Measurements from ENCODE around the gene LAMB4. TPM values are rescaled to one million over a fixed set of nuclear protein-coding genes. Genes with fewer than 3 reads are reported as not detected.

The LAMB4 gene
- polyA plus RNA-seq, 2 donors, result 3.5 to 4.9 TPM

DNA sequence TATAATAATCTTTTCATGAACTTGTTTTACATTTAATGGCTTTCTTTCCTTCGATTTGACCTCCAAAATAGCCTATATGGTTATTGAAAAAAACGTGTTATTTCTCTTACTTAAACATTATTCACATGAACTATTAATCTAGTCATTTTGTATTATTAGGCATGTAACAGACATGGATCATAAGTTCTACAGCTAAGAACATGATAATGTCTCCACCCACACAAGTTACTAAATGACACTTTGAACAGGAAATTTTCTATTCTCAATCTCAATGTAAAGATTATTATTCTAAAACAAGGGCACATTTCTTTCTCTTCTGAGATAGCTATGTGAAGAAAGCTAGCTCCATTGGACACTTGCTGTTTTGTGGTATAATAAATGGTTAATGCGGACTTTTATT, 10.0 kb downstream of the LAMB4 start:
- Histone ChIP-seq H3K4me3 (ENCODE audit: low read depth in 1 of 2, low read length in 2 of 2) (no peak overlapping the region), H3K27me3 (ENCODE audit: control insufficient read depth in 1 of 2, insufficient read depth in 2 of 2, low read length in 2 of 2) (no peaks in the 10 kb centered on the region), H3K36me3 (ENCODE audit: control insufficient read depth in 2 of 2, insufficient read depth in 2 of 2, low read length in 1 of 2) (no peaks in the 10 kb centered on the region), H3K27ac (ENCODE audit: low read depth in 2 of 2, low read length in 1 of 2) (no peak overlapping the region), H3K4me1 (ENCODE audit: control insufficient read depth in 2 of 2, insufficient read depth in 2 of 2, low read length in 1 of 2) (no peaks in the 10 kb centered on the region), H3K9me3 (ENCODE audit: control insufficient read depth in 2 of 2, insufficient read depth in 1 of 2, low read depth in 1 of 2, low read length in 1 of 2) (no peaks in the 10 kb centered on the region)
- WGBS, 2 donors, result 58 to 65% methylated on average over 3 of the region's 3 CpGs

DNA sequence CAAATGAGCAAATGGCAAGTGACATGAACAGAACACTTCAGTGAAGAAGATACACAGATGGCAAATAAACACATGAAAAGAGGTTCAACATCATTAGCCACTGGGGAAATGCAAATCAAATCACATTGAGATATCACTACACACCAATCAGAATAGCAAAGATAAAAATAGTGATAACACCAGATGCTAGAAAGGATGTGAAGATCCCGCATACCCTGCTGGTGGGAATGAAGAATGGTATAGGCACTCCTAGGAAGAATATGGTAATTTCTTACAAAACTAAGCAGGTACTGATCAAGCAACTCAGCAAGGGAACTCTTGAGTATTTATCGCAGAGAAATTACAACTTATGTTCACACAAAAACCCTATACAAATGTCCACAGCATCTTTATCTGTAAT, 11.2 kb downstream of the LAMB4 start:
- H3K36me3 ChIP-seq (ENCODE audit: control insufficient read depth in 2 of 2, insufficient read depth in 2 of 2, low read length in 1 of 2), result no peaks in the 10 kb centered on the region
- no peak overlapping the region for H3K4me3 ChIP-seq (ENCODE audit: low read depth in 1 of 2, low read length in 2 of 2)
- WGBS, 2 donors, result 97 to 98% methylated on average over 2 of the region's 2 CpGs
- H3K27ac ChIP-seq (ENCODE audit: low read depth in 2 of 2, low read length in 1 of 2), result no peak overlapping the region
- H3K9me3 ChIP-seq (ENCODE audit: control insufficient read depth in 2 of 2, insufficient read depth in 1 of 2, low read depth in 1 of 2, low read length in 1 of 2), result no peaks in the 10 kb centered on the region
- no peaks in the 10 kb centered on the region for H3K27me3 ChIP-seq (ENCODE audit: control insufficient read depth in 1 of 2, insufficient read depth in 2 of 2, low read length in 2 of 2)
- H3K4me1 ChIP-seq (ENCODE audit: control insufficient read depth in 2 of 2, insufficient read depth in 2 of 2, low read length in 1 of 2), result no peaks in the 10 kb centered on the region

DNA sequence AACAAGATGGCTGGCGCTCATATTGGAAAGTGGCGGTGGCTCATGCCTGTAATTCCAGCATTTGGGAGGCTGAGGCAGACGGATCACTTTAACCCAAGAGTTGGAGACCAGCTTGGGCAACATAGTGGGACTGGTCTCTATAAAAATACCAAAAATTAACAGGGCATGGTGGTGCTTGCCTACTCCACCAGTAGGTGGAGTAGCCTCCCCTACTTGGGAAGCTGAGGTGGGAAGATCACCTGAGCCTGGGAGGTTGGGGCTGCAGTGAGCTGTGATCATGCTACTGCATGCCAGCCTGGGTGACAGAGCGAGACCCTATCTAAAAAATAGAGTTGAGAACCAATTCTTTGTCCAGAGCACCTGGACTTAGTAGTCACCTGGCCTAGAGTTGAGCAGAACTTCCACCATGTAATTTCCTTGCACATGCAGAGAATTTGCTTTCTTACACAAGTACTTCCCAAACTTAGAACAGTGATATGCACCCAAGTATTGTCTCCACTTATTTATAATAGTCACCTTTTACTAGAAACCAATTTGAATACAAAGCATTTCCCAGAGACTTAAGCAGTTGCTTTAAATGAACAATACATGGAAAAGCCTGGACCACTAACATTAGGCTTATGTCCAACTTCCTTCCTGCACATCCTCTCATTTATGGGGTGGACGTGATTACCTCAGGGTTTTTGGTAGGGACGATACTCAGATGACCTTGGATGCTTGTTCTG, 15.9 kb downstream of the LAMB4 start:
- Histone ChIP-seq H3K9me3 (ENCODE audit: control insufficient read depth in 2 of 2, insufficient read depth in 1 of 2, low read depth in 1 of 2, low read length in 1 of 2) (no peaks in the 10 kb centered on the region), H3K4me3 (ENCODE audit: low read depth in 1 of 2, low read length in 2 of 2) (no peak overlapping the region), H3K4me1 (ENCODE audit: control insufficient read depth in 2 of 2, insufficient read depth in 2 of 2, low read length in 1 of 2) (no peaks in the 10 kb centered on the region), H3K27me3 (ENCODE audit: control insufficient read depth in 1 of 2, insufficient read depth in 2 of 2, low read length in 2 of 2) (no peaks in the 10 kb centered on the region), H3K27ac (ENCODE audit: low read depth in 2 of 2, low read length in 1 of 2) (no peak overlapping the region), H3K36me3 (ENCODE audit: control insufficient read depth in 2 of 2, insufficient read depth in 2 of 2, low read length in 1 of 2) (no peaks in the 10 kb centered on the region)
- WGBS, 2 donors, result 73 to 74% methylated on average over 6 of the region's 6 CpGs

DNA sequence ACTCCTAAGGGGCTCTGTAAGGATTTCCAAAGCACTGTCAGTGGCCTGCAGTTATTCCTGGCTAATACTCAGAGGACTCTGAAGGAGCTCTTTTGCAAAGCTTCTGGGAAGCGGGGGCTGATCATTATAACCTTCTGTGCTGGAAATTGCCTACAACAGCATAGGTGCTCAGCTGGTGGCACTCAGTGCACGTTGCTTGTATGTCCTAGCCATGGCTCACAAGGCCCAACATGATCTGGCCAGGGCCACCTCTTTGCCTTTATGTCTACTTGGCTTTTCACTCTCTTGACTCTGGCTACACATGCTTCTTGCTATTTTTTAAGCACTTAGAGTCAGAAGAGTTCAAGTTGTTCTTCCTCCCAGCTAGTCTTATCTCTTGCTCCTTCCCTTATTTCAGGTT, 17.5 kb downstream of the LAMB4 start:
- Histone ChIP-seq H3K4me1 (ENCODE audit: control insufficient read depth in 2 of 2, insufficient read depth in 2 of 2, low read length in 1 of 2) (no peaks in the 10 kb centered on the region), H3K27me3 (ENCODE audit: control insufficient read depth in 1 of 2, insufficient read depth in 2 of 2, low read length in 2 of 2) (no peaks in the 10 kb centered on the region), H3K36me3 (ENCODE audit: control insufficient read depth in 2 of 2, insufficient read depth in 2 of 2, low read length in 1 of 2) (no peaks in the 10 kb centered on the region), H3K4me3 (ENCODE audit: low read depth in 1 of 2, low read length in 2 of 2) (no peak overlapping the region), H3K9me3 (ENCODE audit: control insufficient read depth in 2 of 2, insufficient read depth in 1 of 2, low read depth in 1 of 2, low read length in 1 of 2) (no peaks in the 10 kb centered on the region), H3K27ac (ENCODE audit: low read depth in 2 of 2, low read length in 1 of 2) (no peak overlapping the region)
- 83 to 85% methylated on average over 2 of the region's 2 CpGs for WGBS, 2 donors

DNA sequence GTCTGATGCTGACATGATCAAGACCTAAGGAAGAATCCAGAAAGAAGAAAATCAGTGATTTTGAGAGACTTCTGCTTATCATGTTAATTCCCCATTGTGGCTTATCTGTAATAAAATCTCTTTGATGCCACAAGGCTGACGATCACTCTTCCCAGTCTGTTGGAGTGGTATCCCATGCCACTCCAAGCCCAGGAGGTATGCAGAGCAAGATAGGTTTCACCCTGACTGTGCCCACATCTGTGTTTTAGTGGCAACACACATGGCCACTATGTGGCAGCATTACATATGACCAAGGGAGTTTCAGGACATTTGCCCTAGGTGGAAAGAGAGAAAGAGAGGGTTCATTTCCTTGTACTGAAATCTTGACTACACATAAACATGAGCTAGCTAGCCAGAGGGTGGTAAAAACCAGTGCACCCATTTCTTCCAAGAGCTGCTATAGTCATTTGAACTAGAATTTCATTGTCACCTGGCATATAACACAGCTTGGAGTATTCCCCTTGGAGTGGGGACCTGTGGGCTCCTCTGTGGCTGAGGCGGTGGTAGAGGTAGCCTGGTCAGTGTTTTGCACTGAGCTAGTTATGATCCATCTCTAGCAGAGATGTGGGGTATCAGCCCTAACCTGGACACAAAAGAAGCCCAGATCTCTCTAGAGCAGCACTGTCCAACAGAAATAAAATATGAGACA, 20.8 kb downstream of the LAMB4 start:
- no peaks in the 10 kb centered on the region for H3K9me3 ChIP-seq (ENCODE audit: control insufficient read depth in 2 of 2, insufficient read depth in 1 of 2, low read depth in 1 of 2, low read length in 1 of 2)
- H3K36me3 ChIP-seq (ENCODE audit: control insufficient read depth in 2 of 2, insufficient read depth in 2 of 2, low read length in 1 of 2), result no peaks in the 10 kb centered on the region
- no peaks in the 10 kb centered on the region for H3K27me3 ChIP-seq (ENCODE audit: control insufficient read depth in 1 of 2, insufficient read depth in 2 of 2, low read length in 2 of 2)
- no peak overlapping the region for H3K4me3 ChIP-seq (ENCODE audit: low read depth in 1 of 2, low read length in 2 of 2)
- no peak overlapping the region for H3K27ac ChIP-seq (ENCODE audit: low read depth in 2 of 2, low read length in 1 of 2)
- 76 to 79% methylated on average over 2 of the region's 2 CpGs for WGBS, 2 donors
- H3K4me1 ChIP-seq (ENCODE audit: control insufficient read depth in 2 of 2, insufficient read depth in 2 of 2, low read length in 1 of 2), result no peaks in the 10 kb centered on the region

DNA sequence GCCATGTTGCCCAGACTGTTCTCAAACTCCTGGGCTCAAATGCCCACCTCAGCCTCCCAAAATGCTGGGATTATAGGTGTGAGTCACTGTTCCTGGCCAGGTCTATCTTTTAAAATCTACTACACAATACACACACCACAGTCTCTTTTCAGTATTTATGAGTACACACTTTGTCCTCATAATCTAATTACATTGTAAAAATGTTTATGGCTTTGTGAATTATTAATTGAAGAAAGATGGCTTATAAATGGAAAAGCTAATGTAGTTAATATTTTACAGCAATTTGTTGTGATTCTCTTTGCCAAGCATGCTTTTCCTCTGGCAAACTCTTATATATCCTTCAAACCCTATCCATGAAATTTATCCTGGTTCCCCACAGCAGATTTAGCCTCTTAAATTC, 22.0 kb downstream of the LAMB4 start:
- no peak overlapping the region for H3K27ac ChIP-seq (ENCODE audit: low read depth in 2 of 2, low read length in 1 of 2)
- no peak overlapping the region for H3K4me3 ChIP-seq (ENCODE audit: low read depth in 1 of 2, low read length in 2 of 2)
- H3K9me3 ChIP-seq (ENCODE audit: control insufficient read depth in 2 of 2, insufficient read depth in 1 of 2, low read depth in 1 of 2, low read length in 1 of 2), result no peaks in the 10 kb centered on the region
- no peaks in the 10 kb centered on the region for H3K27me3 ChIP-seq (ENCODE audit: control insufficient read depth in 1 of 2, insufficient read depth in 2 of 2, low read length in 2 of 2)
- H3K36me3 ChIP-seq (ENCODE audit: control insufficient read depth in 2 of 2, insufficient read depth in 2 of 2, low read length in 1 of 2), result no peaks in the 10 kb centered on the region
- no peaks in the 10 kb centered on the region for H3K4me1 ChIP-seq (ENCODE audit: control insufficient read depth in 2 of 2, insufficient read depth in 2 of 2, low read length in 1 of 2)

DNA sequence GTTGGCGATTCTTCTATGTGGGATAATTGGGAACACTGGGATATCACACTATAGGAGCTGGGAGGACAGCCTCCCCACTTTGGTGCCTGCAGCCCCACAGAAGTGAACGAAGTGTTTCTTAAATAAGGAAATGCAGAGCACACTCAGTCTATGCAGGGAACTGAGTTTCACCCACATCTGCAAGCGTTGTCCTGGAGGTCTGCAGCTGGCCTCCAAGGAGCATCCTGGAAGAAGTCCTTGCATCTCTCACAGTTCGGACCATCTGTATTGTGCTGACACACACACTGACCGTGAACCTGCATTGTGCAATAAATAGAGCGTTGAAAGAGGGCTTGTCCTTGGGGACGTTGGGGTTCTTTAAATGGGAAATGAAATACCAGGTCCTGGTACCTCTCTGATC, 25.8 kb downstream of the LAMB4 start:
- Histone ChIP-seq H3K36me3 (ENCODE audit: control insufficient read depth in 2 of 2, insufficient read depth in 2 of 2, low read length in 1 of 2) (no peaks in the 10 kb centered on the region), H3K27me3 (ENCODE audit: control insufficient read depth in 1 of 2, insufficient read depth in 2 of 2, low read length in 2 of 2) (no peaks in the 10 kb centered on the region), H3K9me3 (ENCODE audit: control insufficient read depth in 2 of 2, insufficient read depth in 1 of 2, low read depth in 1 of 2, low read length in 1 of 2) (no peaks in the 10 kb centered on the region), H3K4me3 (ENCODE audit: low read depth in 1 of 2, low read length in 2 of 2) (no peak overlapping the region), H3K27ac (ENCODE audit: low read depth in 2 of 2, low read length in 1 of 2) (no peak overlapping the region), H3K4me1 (ENCODE audit: control insufficient read depth in 2 of 2, insufficient read depth in 2 of 2, low read length in 1 of 2) (no peaks in the 10 kb centered on the region)
- 74 to 79% methylated on average over 7 of the region's 7 CpGs for WGBS, 2 donors

DNA sequence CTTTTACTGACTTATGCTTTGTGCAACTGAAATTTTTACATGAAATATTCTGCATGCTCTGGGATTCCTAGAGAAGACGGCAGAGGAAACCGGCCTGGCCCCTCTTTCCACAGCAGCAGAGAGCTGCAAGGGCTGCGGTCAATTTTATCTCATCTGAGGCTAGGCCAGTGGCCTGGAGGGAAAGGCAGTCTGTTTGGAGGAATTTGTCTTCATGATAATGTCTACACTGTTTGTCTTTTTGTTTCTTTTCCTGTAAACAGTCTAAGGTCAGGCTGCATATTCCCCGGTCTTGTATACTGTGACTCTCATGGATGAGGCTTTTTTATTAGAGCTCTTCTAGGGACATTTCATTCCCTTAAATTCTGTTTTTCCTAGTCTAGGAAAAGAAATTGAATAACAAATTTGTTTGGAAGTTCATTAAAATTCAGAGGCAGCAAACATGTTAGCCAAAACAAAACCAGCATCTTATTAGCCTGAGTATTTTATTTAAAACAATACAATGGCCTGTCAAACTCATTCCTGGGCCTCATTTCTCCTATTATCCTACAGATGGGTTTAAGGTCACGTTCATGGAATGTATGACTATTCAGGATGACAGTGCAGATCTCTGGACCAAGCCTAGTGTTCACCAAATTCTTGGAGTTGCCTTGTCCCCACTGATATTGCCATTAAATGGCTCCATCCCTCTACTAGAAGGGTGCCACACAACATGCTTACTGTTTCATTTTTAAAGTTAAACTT, 26.4 kb downstream of the LAMB4 start:
- Histone ChIP-seq H3K4me3 (ENCODE audit: low read depth in 1 of 2, low read length in 2 of 2) (no peak overlapping the region), H3K27me3 (ENCODE audit: control insufficient read depth in 1 of 2, insufficient read depth in 2 of 2, low read length in 2 of 2) (no peaks in the 10 kb centered on the region), H3K36me3 (ENCODE audit: control insufficient read depth in 2 of 2, insufficient read depth in 2 of 2, low read length in 1 of 2) (no peaks in the 10 kb centered on the region), H3K4me1 (ENCODE audit: control insufficient read depth in 2 of 2, insufficient read depth in 2 of 2, low read length in 1 of 2) (no peaks in the 10 kb centered on the region), H3K9me3 (ENCODE audit: control insufficient read depth in 2 of 2, insufficient read depth in 1 of 2, low read depth in 1 of 2, low read length in 1 of 2) (no peaks in the 10 kb centered on the region), H3K27ac (ENCODE audit: low read depth in 2 of 2, low read length in 1 of 2) (no peak overlapping the region)
- WGBS, 2 donors, result 76 to 82% methylated on average over 5 of the region's 5 CpGs

DNA sequence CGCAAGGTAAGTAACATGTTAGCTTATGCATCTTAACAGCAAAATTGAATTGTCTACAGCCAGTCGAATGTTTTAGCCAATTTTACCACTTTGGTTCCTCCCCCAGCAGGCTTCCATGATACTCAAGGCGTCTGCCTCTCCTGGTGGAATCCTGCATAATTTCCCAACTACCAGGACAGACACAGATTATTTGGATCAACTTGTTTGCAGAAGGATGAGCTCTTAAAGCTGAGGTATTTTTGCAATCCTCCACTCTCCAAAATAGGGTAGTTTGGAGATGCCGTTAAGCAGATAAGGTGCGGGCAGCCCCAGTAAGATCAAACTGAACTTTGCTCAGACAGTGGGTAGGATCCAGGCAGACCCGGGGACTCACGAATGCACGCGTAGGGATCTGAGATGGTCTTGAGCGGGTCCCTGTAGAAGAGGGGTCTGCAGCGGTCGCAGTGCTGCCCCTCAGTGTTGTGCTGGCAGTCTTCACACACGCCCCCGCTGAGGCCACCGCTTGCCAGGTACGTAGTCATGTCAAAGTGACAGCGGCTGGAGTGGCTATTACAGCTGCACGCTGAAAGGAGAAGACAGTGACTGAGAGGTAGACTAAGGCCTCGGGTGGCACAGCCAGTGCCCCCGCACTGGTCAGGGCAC, 27.4 kb downstream of the LAMB4 start:
- 91 to 94% methylated on average over 20 of the region's 20 CpGs for WGBS, 2 donors
- H3K9me3 ChIP-seq (ENCODE audit: control insufficient read depth in 2 of 2, insufficient read depth in 1 of 2, low read depth in 1 of 2, low read length in 1 of 2), result no peaks in the 10 kb centered on the region
- no peak overlapping the region for H3K27ac ChIP-seq (ENCODE audit: low read depth in 2 of 2, low read length in 1 of 2)
- H3K27me3 ChIP-seq (ENCODE audit: control insufficient read depth in 1 of 2, insufficient read depth in 2 of 2, low read length in 2 of 2), result no peaks in the 10 kb centered on the region
- H3K4me1 ChIP-seq (ENCODE audit: control insufficient read depth in 2 of 2, insufficient read depth in 2 of 2, low read length in 1 of 2), result peaks cover 0 to 2% of the 10 kb centered on the region in 2 donors
- H3K4me3 ChIP-seq (ENCODE audit: low read depth in 1 of 2, low read length in 2 of 2), result no peak overlapping the region
- no peaks in the 10 kb centered on the region for H3K36me3 ChIP-seq (ENCODE audit: control insufficient read depth in 2 of 2, insufficient read depth in 2 of 2, low read length in 1 of 2)

Data from esophagus (tissue), 2 donors.